GM21619 (cell line): ENCODE results near the gene LPAR2.
"Not testable (repeated sequence)": the region's sequence is repeated elsewhere in the genome, so short reads cannot be mapped to it uniquely, and the experiment has no call there.

Source experiments
- ATAC-seq: cut with Tn5 transposase; IDR thresholded peaks from one replicate; pipeline ENCODE4 v1.9.1; 2021; ENCODE audit not compliant: unreplicated experiment

Gene LPAR2

DNA sequence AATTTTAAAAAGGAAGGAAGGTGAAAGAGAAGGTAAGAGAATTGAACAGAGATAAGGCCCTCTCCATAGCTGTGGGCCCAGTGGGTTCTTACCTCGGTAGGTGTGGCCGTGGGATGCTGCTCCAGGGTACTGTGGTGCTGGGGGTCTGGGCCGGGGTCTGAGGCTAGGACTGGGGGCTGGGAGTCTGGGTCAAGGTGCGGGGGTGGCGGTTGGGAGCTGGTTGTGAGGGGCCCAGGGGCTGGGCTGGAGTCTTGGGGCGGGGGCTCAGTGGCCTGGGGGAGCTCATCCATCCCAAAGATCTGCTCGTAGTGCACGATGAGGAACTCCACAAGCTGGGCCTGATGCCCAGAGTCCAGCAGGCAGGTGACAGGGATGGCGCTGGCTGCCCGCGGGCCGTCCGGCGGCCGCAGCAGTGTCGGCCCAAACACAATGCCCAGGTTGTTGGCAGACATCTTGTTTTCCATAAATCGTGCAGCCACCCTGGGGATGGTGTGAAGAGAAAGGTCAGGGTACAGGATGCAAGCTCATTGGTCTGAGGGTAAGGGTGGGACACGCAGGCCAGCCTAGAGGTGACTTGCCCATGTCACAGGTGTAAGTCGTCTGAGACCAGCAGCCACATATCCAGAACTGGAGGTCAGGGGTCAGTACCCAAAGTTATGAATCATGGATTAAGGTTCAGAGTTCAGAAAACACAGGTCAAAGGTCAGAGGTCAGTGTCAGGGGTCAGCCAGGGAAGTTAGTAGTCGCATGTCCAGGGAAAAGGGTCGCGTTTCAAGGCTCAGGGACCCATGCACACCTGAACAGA lies 5.9 kb upstream of the LPAR2 start:
- ATAC-seq = no peak

DNA sequence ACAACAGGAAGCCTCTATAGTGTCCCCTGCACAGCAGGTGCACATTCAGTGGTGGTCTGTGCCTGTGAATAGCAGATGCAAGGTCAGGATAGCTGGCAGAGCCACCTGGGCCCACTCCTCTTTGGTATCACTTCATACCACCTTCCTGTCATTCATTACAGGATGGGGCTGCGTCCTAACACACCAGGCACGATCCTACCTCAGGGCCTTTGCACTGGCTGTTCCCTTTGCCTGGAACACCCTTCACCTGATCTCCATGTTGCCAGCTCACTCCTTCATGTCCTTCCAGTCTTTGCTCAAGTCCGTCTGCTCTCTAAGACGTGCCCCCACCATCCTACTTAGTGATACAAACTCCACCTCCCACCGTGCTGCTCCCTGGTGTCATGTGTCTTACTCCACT lies 4.6 kb upstream of the LPAR2 start:
- ATAC-seq = no peak

DNA sequence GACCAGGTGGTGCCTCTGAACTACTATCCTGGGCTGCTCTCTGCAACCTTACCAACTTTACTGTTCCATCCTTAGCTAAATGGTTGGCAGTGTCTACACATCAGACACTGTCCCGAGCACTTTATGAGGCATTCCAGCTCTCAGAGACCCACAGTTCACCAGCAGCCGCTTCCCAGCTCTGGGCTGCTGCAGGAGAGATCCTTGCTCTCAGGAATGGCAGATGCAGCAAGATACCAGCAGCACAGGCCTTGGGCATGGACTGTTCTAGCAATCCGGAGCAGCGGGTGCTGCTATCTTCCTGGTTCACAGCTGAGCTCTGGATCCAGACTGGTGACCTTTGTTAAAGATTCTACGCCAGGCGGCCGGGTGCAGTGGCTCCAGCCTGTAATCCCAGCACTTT lies 3.3 kb upstream of the LPAR2 start:
- no peak for ATAC-seq

DNA sequence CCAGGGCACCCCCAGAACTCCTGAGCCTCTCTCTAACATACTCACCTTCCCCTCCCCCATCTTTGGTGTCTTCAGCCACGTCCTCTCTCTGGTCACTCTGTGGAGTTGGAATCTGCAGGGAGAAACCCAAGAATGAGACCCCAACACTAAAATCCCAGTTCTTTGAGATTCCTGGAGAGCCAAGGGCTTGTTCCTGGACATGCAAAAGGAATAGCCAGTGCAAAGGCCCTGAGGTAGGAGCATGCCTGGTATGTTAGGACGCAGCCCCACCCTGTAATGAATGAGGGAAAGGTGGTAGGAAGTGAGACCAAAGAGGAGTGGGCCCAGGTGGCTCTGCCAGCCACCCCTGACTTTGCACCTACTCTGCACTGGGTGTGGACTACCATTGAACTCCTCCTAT lies 2.4 kb upstream of the LPAR2 start:
- ATAC-seq = no peak

DNA sequence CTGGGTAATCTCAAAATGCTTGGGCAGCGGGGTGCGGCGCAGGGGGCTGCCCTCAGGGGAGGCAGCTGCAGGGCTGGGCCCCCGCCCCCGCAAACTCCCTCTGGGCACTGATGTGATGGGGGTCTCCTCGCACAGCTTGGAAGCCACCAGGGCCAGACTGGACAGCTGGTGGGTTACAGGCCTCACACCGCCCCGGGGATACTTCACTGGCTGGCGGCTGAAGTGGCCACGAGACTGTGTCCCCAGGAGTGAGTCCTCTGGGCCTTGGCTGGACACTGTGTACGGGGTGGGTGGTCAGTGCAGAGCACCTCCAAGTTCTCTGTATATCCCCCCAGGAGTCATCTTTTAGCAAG lies 2.0 kb upstream of the LPAR2 start:
- no peak for ATAC-seq

DNA sequence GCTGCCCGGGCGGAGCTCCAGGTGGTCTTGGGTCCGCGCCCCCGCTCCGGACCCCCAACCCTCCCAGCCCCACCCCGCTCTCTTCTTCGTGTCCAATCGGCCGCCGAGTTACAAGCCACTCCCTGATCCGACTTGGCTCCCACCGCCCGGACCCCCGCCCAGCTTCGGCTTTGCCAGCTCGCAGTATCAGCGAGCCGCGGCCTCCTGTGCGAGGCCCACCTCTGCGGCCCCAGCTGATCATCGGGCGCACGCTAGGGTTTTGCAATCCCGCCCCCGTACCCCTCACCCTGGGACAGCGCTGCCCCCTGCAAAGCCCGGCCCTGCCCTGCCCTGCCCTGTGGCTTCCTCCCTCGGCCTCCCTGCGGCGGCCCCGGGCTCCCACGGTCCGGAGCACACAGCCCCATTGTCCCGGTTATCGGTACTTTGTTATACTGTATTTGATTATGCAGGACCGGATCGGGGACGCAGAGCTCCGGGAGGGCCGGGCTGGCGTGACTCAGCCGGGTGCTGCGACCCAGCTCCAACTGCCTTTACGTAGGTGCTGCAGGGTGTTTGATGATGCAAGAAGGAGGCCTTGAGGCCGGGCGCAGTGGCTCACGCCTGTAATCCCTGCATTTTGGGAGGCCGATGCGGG lies 598 bp upstream of the LPAR2 start:
- ATAC-seq = no peak

DNA sequence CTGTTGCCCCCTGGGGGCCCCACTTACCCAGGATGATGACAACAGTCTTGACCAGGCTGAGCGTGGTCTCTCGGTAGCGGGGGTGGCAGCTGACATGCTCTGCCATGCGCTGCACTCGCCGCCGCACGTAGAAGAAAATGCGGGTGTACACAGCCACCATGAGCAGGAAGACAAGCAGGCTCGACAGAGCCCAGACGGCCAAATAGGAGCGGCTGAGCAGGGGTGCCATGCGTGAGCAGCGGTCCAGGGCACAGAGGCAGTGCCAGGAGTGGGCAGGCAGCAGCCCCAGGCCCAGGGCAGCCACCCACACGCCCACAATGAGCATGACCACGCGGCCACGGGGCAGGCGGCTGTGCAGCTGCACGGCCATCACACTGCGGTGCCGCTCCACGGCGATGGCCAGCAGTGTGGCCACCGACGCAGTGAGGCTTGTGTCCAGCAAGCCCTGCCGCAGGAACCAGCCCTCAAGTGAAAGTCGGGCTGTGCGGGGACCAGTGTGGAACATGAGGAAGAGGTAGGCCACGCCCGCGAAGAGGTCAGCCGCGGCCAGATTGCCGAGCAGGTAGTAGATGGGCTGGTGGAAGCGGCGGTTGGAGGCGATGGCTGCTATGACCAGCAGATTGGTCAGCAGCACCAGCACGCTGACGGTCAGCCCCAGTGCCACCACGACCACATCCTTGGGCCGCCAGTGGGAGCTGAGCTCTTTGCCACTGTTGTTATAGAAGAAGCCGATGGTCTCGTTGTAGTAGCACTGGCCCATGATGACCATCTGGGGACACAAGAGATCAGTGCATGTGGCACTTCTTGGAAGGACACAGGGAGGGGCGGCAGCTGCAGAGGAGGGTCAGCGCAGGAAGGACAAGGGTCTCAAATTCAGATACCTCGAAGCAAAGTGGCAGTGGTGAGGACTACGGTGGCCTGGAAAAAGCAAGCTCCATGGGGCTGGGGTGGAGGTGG lies 1.2 kb downstream of the LPAR2 start:
- ATAC-seq = no peak

DNA sequence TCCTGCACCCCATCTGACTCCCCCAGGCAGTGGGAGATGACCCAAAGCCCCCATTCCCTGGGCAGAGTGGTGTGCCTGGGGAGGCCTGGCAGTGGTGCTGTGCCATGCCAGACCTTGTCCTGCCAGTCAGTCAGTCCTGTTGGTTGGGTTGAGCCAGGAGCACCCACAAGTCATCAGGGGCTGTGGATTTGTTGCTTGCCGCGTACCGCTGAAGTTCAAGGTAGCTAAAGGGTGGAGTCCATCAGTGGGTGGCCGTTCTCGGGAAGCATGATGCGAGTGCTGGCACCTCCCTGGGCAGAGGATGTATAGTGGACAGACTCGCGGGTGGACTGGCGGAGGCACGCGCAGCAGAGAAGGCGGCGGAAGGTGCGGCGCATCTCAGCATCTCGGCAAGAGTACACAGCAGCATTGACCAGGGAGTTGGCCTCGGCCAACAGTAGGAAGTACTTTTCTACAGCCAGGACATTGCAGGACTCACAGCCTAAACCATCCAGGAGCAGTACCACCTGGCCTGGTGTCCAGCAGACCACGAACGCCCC lies 3.9 kb downstream of the LPAR2 start:
- no peak for ATAC-seq

DNA sequence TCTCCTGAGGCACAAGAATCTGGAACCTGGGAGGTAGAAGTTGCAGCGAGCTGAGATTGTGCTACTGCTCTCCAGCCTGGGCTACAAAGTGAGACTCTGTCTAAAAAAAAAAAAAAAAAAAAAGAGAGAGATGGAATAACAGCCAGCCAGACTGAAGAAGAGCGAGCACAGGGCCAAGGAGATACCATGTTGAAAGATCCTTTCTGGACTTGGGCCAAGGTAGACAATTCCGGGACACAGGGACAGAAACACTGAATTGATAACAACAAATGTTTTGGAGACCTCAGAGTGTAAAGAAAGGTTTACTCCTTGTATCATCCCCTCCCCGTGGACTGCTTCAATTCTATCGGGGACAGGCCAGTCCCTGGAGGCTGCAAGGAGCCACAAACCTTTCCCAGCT lies 4.6 kb downstream of the LPAR2 start:
- no peak for ATAC-seq

DNA sequence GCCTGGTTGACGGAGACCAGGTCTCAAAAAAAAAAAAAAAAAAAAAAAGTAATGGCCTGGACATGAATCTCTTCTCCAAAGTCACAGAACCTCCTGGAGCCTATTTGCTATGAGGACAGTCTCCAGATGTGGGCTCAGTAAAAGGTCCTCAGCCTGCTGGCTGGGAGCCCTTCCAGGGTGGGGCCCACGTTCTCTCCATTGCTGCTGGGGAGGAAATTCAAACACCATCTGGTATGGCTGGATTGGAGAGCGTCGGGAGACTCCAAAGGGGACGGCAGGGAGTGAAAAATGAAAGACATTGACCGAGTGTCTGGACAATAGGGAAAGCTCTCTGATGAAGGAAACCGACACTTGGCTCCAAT lies 8.2 kb downstream of the LPAR2 start:
- ATAC-seq = no peak

DNA sequence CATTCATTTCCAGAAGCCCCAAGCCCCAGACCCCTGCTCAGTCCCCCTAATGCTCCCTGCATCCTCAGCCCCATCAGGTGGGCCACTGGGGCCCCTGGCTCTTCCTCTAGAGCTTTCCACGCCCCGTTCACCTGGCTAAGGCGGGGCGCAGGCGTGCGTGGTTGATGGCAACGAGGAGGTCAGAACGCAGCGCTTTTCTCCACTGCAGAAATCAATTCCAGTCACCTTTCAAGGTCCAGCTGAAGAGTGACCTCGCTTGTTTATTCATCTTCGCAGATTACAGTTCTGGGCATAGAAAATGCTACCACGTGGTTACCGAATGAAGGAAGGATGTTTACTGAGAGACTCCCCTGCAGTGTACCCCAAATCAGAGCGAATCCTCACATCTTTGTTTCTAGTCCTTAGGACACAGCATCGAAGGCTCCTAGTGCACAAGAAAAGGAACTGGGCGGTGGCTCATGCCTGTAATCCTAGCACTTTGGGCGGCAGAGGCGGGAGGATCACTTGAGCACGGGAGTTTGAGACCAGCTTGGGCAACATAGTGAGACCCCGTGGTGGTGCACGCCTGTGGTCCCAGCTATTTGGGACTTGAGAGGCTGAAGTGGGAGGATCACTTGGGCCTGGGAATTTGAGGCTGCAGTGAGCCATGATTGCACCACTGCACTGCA lies 8.7 kb downstream of the LPAR2 start:
- ATAC-seq = no peak

DNA sequence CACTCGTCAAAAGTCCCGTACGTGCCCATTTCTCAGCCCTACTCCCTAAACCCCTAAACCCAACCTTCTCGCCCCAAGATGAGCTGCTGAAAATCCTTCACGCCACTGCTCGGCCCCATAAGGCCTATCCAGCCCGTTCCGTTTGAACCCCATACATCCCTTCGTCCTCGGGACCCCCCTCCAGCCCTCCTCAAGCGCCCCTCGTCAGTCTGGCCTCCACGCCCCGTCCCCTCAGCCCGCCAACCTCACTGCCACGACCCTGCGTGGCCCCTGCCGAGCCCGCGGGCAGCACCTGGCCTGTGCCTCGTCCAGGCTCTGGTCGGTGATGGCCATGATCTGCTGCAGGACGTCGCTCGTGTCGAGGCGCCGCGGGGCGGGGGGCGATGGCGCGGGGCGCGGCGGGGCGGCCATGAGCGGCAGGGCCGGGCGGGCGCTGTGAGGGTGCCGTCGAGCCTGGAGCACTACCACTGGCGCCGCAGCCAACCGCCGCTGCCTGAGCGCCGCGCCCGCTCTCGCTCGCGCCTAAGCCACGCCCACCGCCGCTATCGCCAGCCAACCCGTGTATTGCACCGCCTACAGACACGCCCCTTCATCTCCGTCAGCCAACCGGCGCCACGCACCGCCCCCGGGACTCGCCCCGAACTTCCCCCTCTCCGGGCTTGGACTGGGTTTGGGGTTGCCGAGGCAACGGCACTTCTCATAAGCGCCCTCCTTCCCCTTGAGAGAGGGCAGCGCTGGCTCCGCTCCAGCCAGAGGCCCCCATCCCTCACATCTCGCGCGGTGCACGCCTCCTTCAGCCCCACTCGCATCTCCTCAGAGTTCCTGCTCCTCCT lies 9.6 kb downstream of the LPAR2 start, which contains the start of gene PBX4:
Gene PBX4, minus strand, starts transcription at position 469 of the 833 bp plus-strand sequence. Its CDS starts 58 bp downstream, at position 411.
- peak; percentile 91 for ATAC-seq

DNA sequence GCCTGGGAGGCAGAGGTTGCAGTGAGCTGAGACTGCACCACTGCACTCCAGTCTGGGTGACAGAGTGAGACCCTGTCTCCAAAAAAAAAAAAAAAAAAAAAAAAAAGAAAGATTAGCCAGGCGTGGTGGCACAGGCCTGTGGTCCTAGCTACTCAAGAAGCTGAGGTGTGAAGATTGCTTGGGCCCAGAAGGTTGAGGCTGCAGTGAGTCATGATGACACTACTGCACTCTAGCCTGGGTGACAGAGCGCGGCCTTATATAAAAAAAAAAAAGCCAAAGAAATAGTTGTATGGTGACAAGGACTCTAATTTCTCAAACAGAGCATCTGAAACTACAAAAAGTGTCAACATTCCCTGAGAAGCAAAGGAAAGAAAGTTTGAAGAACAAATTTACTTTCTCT lies 12.9 kb downstream of the LPAR2 start:
- no peak for ATAC-seq

DNA sequence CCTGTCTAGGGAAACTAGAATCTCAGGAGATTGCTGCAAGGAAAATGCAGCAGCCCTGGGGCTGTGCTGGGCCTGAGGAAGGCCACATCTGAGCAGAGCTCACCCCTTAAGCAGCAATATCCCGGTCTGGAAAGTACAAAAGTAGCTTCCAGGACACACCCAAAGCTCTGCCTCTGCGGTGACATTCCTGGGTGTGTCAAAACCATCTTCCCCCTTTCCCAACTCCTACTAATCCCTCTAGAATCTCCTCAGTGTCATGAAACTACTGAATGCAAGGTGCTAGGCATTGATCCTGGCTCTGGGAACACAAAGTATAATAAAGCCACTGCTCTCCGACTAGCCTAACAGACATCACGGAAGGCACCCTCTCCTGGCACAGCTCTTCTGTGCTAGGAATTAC lies 14.5 kb downstream of the LPAR2 start:
- ATAC-seq = no peak

DNA sequence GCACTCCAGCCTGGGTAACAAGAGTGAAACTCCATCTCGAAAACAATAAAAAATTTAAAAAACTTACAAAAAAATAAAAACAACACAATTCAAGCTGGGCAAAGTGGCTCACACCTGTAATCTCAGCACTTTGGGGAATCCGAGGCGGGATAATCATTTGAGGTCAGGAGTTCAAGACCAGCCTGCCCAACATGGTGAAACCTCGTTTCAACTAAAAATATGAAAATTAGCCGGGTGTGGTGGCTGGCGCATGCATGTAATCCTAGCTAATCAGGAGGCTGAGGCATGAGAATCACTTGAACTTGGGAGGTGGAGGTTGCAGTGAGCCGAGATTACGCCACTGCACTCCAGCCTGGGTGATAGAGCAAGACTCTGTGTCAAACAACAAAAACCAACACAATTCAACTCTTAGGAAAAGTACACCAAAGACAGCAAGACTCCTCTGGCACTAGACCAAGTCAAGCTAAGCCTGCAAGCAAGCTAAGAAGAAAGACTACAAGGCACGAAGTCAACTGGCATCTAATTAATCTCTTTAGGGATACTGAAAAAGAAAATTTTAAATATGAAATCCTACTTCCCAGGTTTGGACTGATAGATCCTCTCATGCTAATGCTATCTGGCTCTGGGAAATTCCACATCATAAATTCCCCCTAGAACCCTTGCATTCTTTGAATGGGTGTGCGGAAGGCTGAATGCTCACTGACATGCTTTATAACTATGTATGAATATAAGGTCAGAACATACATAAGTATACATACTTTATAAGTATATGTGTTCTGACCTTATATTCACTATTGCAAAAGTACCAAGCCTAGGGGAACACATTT lies 17.4 kb downstream of the LPAR2 start:
- no peak for ATAC-seq

DNA sequence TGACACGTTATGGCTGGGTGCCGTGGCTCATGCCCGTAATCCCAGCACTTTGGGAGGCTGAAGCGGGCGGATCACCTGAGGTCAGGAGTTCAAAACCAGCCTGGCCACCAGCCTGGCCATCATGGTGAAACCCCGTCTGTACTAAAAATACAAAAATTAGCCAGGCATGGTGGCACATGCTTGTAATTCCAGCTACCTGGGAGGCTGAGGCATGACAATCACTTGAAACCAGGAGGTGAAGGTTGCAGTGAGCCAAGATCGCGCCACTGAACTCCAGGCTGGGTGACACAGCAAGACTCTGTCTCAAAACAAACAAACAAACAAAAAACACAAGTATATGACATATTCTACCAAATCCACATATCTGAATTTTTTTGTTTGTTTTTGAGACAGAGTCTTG lies 21.3 kb downstream of the LPAR2 start:
- ATAC-seq = not testable (repeated sequence)

DNA sequence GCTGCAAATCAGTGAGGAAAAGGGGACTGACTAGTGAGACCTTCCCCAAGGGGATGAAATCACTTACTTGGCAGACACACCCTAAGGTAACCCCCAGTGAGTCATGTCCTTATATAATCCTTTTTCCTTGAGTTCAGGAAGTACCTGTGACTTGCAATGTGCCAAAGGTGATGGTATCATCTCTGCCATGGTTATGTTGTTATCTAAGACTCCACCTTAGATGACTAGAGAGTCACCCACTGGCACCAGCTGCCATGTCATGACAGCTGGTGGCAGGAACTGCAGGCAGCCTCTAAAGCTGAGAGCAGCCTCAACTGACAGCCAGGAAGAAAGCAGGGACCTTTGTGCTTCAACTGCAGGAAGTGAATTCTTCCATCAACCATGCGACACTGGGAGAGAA lies 22.0 kb downstream of the LPAR2 start:
- no peak for ATAC-seq

DNA sequence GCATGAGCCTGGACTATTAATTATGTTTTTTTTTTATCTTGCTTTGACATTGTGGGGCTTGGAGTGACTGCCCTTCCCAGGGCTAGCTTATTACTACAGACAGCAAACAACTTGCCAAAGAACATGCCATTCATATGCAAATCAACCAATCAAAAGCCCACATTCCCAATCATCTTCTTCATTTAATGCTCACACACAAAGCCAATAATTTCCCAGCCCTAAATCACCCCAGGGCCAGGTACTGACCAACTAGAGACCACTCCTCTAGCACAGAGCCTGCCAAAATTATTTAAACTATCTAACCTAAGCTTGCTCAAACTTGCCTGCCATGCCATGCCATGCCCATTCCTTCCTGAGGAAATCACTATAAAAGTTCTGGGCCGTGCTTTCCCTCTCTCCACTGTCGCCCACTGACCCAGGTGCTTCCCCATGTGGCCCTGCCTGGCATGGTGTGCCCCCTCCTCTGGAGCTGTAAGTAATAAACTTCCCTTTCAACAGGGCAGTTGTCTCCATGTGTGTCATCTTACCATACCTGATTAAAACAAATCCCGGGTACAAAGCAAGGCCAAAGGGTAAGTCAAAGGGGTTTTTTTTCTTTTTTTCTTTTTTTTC lies 25.2 kb downstream of the LPAR2 start:
- no peak for ATAC-seq
